NT2/D1 (cell line): Measurements from ENCODE around the gene FHDC1.

Experiments
- DNase-seq: peaks from one replicate; pipeline ENCODE4 v3.0.0-alpha.2; 2011; ENCODE audit warnings: low read depth, low spot score
- H3K27me3 ChIP-seq: 2 replicates; pipeline ENCODE4 v1.6.0; 2011; ENCODE audit warnings: mild to moderate bottlenecking; ENCODE audit not compliant: insufficient read length, insufficient read depth
- H3K36me3 ChIP-seq: 2 replicates; pipeline ENCODE4 v1.6.1; 2011; ENCODE audit warnings: mild to moderate bottlenecking, low read length, mixed read lengths; ENCODE audit not compliant: insufficient read depth, insufficient read length
- H3K4me1 ChIP-seq: 2 replicates; pipeline ENCODE4 v1.5.1; 2011; ENCODE audit not compliant: insufficient read depth, insufficient read length
- H3K4me3 ChIP-seq: 2 replicates; pipeline ENCODE4 v1.5.1; 2011; ENCODE audit warnings: low read depth; ENCODE audit not compliant: insufficient read length
- H3K9ac ChIP-seq: 2 replicates; pipeline ENCODE4 v1.6.0; 2011; ENCODE audit warnings: low read depth; ENCODE audit not compliant: insufficient read length
- H3K9me3 ChIP-seq: 2 replicates; pipeline ENCODE4 v1.5.1; 2011; ENCODE audit warnings: mild to moderate bottlenecking, low read length; ENCODE audit not compliant: insufficient read depth
- SUZ12 ChIP-seq: IDR thresholded peaks from 2 replicates; pipeline ENCODE4 v1.6.1; 2011; ENCODE audit not compliant: insufficient read length, insufficient read depth; ENCODE audit errors: extremely low read depth
- YY1 ChIP-seq: IDR thresholded peaks from 2 replicates; pipeline ENCODE4 v1.6.1; 2011; ENCODE audit not compliant: insufficient read length, insufficient read depth
- ZNF274 ChIP-seq: IDR thresholded peaks from 2 replicates; pipeline ENCODE4 v1.6.1; 2011; ENCODE audit warnings: mild to moderate bottlenecking, low read depth, low read length

The FHDC1 gene

GRCh38 chr4:152994038-152994437, 57.9 kb downstream of the FHDC1 start:
- TF ChIP-seq SUZ12 (no peak), YY1 (no peak), ZNF274 (no peak)
- no peak overlapping the region for H3K9ac ChIP-seq
- H3K9me3 ChIP-seq, result no peaks in the 10 kb centered on the region

GRCh38 chr4:152996111-152996571, 60.0 kb downstream of the FHDC1 start:
- no peak overlapping the region for H3K4me3 ChIP-seq
- DNase-seq, result no peak
- no peaks in the 10 kb centered on the region for H3K36me3 ChIP-seq
- no peaks in the 10 kb centered on the region for H3K9me3 ChIP-seq
- H3K4me1 ChIP-seq, result peaks cover 10% of the 10 kb centered on the region
- no peak for TF ChIP-seq YY1
- no peak for TF ChIP-seq ZNF274
- no peak for TF ChIP-seq SUZ12
- no peaks in the 10 kb centered on the region for H3K27me3 ChIP-seq
- no peak overlapping the region for H3K9ac ChIP-seq

More at GRCh38 chr4:152994038-152994437, 57.9 kb downstream of the FHDC1 start:
- Histone ChIP-seq H3K4me3 (no peak overlapping the region), H3K4me1 (peaks cover 9% of the 10 kb centered on the region), H3K36me3 (no peaks in the 10 kb centered on the region), H3K27me3 (no peaks in the 10 kb centered on the region)
- no peak for DNase-seq

- H3K4me3 ChIP-seq, result no peak overlapping the region
- no peak overlapping the region for H3K9ac ChIP-seq
- H3K9me3 ChIP-seq, result no peaks in the 10 kb centered on the region
- no peak for DNase-seq
- H3K27me3 ChIP-seq, result no peaks in the 10 kb centered on the region
- peaks cover 12% of the 10 kb centered on the region for H3K4me1 ChIP-seq
- no peak for TF ChIP-seq YY1
- TF ChIP-seq SUZ12, result no peak
- no peak for TF ChIP-seq ZNF274
- H3K36me3 ChIP-seq, result no peaks in the 10 kb centered on the region
These were observed 60.5 kb downstream of the FHDC1 start for GRCh38 chr4:152996672-152997071.

GRCh38 chr4:152997288-152997687, 61.2 kb downstream of the FHDC1 start:
- Histone ChIP-seq H3K9me3 (no peaks in the 10 kb centered on the region), H3K4me1 (peaks cover 14% of the 10 kb centered on the region), H3K27me3 (no peaks in the 10 kb centered on the region), H3K36me3 (no peaks in the 10 kb centered on the region), H3K4me3 (no peak overlapping the region), H3K9ac (no peak overlapping the region)
- TF ChIP-seq ZNF274 (no peak), SUZ12 (no peak), YY1 (no peak)
- no peak for DNase-seq

GRCh38 chr4:152997771-152998487, 61.8 kb downstream of the FHDC1 start:
- Histone ChIP-seq H3K36me3 (no peaks in the 10 kb centered on the region), H3K9ac (no peak overlapping the region), H3K9me3 (no peaks in the 10 kb centered on the region), H3K4me3 (no peak overlapping the region), H3K4me1 (peaks cover 14% of the 10 kb centered on the region), H3K27me3 (no peaks in the 10 kb centered on the region)
- DNase-seq, result no peak
- TF ChIP-seq SUZ12, result no peak
- no peak for TF ChIP-seq ZNF274
- no peak for TF ChIP-seq YY1

DNA sequence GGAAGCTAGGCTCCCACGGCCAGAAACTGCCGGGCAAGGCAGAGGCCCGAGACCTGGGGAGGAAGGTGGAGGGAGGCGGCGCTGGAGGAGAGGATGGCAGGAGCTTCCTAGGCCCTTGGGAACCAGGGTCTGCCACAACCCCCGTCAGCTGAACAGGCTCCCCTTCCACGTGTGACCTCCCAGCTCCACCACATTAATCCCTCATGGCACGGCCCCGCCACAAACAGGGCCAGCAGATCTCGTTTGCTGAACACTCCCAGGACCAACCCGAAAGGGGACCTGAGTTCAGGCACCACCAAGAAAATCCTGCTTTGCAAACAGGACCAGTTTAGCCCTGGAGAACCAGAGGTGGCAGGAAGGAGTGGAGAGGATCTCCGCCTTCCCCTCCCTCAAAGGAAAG, 62.7 kb downstream of the FHDC1 start:
- no peaks in the 10 kb centered on the region for H3K36me3 ChIP-seq
- H3K4me1 ChIP-seq, result peaks cover 14% of the 10 kb centered on the region
- no peak for TF ChIP-seq SUZ12
- TF ChIP-seq ZNF274, result no peak
- no peak for TF ChIP-seq YY1
- H3K27me3 ChIP-seq, result no peaks in the 10 kb centered on the region
- no peak overlapping the region for H3K4me3 ChIP-seq
- DNase-seq, result no peak
- H3K9me3 ChIP-seq, result no peaks in the 10 kb centered on the region
- H3K9ac ChIP-seq, result no peak overlapping the region

DNA sequence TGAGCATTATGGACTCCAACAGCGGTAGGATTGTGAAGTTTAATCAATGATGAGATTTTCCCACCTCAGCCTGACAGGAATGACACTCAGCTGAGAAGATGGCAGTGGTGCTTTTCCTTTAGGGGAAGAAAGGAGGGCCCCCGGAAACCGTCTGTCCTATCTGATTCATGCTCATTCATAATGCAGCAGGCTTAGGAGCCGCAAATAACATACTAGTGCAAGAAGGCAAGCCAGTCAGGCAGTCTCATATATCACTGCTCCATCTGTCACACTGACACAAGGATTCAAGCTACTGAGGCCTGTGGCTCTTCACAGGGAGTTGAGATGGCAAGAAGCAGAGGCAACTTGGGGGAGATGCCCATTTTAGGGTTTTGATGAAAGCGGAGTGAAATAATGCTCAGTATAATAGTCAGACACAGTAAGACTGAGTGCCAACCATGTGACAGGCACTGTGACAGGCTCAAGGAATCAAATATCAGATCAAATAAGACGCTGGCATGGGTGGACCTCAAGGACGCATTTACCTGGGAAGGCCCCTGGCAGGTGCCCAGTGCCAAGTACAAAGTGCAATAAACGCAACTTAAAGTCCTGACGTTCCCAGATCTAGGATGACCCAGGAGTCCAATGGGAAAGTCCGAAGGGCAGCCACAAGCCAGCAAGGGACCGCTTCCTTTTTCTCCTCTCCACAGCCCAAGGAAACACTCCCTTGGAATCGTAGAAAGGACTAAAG, 63.4 kb downstream of the FHDC1 start:
- Histone ChIP-seq H3K9me3 (no peaks in the 10 kb centered on the region), H3K9ac (no peak overlapping the region), H3K4me1 (peaks cover 14% of the 10 kb centered on the region), H3K4me3 (no peak overlapping the region), H3K27me3 (no peaks in the 10 kb centered on the region), H3K36me3 (no peaks in the 10 kb centered on the region)
- DNase-seq, result no peak
- no peak for TF ChIP-seq YY1
